Measurements from ENCODE around the gene EFCC1. TPM values are rescaled to one million over a fixed set of nuclear protein-coding genes. Genes with fewer than 3 reads are reported as not detected.
A peak's percentile ranks its signal among the peaks of the same experiment; 100 is the strongest.

Gene EFCC1
- total RNA-seq, 3 donors from 2014 or later: 1.6 to 3.9 (median 1.8) TPM

DNA sequence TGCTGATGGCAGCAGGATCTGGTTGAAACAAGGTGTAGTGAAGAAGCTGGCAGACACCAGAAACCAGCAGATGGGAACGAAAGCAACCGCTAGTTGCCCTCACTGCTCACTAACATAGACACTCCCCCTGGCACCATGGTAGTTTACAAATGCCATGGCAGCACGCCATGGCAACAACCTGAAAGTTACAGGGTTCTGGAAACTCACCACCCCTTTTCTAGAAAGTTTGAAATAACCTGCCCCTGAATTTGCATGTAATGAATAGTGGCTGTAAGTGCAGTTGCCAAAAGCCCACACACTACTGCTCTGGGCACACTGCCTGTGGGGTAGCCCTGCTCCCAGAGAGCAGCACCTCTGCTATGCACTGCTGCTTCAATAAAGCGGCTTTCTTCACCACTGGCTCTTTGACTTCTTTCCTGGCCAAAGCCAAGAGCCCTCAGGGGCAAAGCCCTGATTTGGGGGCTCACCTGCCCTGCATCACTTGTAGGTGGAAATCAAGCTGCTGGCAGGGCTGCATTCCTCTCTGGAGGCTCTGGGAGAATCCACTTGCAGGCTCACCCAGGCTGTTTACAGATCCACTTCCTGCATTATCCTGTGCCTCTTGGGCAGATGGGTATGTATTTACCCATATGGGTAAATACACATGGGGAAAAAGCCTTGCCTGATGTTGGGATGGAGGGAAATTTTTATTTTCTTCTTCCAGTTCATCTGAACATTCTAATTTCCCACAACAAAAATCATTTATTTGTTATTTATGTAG is 57.5 kb downstream of the EFCC1 start:
- intact Hi-C loops (cut with DNase I; ENCODE audit: low total_unique reads): no loop called here

DNA sequence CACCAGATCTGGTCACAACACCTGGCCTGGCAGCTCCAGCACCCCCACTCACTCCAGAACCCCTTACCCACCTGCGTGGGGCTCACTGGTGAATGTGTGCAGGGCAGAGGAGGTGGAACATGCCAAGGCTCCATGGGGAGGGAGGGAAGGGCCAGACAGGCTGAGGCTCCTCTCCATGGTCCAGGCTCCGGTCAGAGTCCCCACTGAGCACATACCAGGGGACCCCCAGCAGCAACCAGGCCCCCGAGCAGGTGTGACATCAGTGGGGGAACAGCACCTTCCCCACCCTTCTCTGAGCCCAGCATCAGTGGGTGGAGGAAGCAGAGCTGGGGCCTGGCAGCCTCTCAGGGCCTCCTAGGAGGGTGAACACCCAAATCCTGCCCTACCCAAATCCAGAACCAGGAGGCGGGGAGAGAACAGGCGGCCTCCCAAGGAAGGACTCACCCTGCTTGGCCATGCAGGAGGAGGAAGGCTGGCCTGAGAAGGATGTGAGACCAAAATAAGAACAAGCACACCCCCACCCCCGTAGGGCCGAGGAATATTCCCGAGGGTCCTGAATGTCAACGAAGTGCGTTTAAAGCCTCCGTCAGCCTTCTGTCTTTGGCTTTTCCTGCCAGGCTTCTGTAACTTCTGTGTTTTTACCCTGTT is 58.3 kb downstream of the EFCC1 start:
- no peaks in the 10 kb centered on the region for H3K9me3 ChIP-seq
- H3K4me3 ChIP-seq: no peak overlapping the region
- H3K36me3 ChIP-seq: no peaks in the 10 kb centered on the region
- no peaks in the 10 kb centered on the region for H3K27me3 ChIP-seq
- H3K4me1 ChIP-seq: no peaks in the 10 kb centered on the region
- DNase-seq (ENCODE audit: low spot score in 2 of 2): no peak
- peak overlapping the region in 1 of 2 donors; percentile 65 for H3K27ac ChIP-seq
- intact Hi-C loops (cut with DNase I; ENCODE audit: low total_unique reads): no loop called here
- TF ChIP-seq POLR2A (IDR thresholded peaks at IDR 0.05) (no peak), POLR2AphosphoS5 (IDR thresholded peaks at IDR 0.05) (no peak)
- TF ChIP-seq, protein P1, sequence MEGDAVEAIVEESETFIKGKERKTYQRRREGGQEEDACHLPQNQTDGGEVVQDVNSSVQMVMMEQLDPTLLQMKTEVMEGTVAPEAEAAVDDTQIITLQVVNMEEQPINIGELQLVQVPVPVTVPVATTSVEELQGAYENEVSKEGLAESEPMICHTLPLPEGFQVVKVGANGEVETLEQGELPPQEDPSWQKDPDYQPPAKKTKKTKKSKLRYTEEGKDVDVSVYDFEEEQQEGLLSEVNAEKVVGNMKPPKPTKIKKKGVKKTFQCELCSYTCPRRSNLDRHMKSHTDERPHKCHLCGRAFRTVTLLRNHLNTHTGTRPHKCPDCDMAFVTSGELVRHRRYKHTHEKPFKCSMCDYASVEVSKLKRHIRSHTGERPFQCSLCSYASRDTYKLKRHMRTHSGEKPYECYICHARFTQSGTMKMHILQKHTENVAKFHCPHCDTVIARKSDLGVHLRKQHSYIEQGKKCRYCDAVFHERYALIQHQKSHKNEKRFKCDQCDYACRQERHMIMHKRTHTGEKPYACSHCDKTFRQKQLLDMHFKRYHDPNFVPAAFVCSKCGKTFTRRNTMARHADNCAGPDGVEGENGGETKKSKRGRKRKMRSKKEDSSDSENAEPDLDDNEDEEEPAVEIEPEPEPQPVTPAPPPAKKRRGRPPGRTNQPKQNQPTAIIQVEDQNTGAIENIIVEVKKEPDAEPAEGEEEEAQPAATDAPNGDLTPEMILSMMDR (IDR thresholded peaks at IDR 0.05): no peak

More for the DNA sequence above, 57.5 kb downstream of the EFCC1 start:
- Histone ChIP-seq H3K27me3 (no peaks in the 10 kb centered on the region), H3K27ac (peak overlapping the region; percentile 62 to 65), H3K9me3 (no peaks in the 10 kb centered on the region), H3K36me3 (no peaks in the 10 kb centered on the region), H3K4me1 (no peaks in the 10 kb centered on the region), H3K4me3 (no peak overlapping the region)
- peak in 1 of 2 donors; percentile 53 for DNase-seq (ENCODE audit: low spot score in 2 of 2)
- TF ChIP-seq POLR2A (IDR thresholded peaks at IDR 0.05) (no peak), POLR2AphosphoS5 (IDR thresholded peaks at IDR 0.05) (no peak)
- TF ChIP-seq, protein P1 (IDR thresholded peaks at IDR 0.05): no peak

DNA sequence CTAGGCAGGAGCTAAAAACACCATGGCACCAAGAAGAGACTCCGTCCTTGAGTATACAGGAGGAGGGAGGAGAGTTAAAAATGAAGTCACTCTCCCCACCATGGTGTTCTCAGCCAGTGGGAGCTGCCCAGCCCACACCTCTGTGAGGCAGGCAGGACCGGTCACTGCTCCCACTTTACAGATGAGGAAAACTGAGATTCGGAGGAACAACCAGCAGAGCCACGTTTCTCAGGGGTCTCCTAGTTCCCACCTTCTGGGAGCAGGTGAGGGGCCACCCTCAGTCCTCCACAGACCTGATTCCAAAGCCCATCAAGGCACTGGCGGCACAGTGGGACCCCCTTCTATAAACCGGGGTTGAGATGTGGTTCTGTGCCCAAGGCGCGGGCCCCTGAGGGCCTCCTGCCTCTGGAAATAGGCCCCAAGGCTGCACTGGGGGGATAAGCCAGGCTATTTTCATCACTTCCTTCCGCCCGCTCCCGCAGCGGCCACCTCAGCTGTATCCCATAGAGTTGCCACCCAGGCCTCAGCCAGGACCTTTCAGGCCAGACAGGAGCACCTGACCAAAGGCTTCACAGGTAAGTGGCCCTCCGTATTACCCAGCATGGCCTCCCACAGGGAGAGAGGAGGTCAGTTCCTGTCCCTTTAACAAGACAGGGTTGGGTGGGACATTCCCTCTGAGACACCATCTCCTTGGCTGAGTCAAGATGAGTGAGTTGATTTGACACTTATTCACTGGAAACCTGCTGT is 59.3 kb downstream of the EFCC1 start, which contains the start of gene GP9:
Gene GP9 (plus strand): TSS at position 504 of the 747 bp plus-strand sequence. CDS start 961 bp downstream, outside the sequence.
- H3K4me3 ChIP-seq: no peak within 1 kb of the TSS
- TF ChIP-seq POLR2A (IDR thresholded peaks at IDR 0.05) (no peak), POLR2AphosphoS5 (IDR thresholded peaks at IDR 0.05) (no peak)
- TF ChIP-seq, protein P1 (IDR thresholded peaks at IDR 0.05): no peak
- H3K27ac ChIP-seq: no peak within 1 kb of the TSS
- no peaks in the 10 kb centered on the region for H3K4me1 ChIP-seq
- intact Hi-C loops (cut with DNase I; ENCODE audit: low total_unique reads): no loop called here
- H3K9me3 ChIP-seq: no peaks in the 10 kb centered on the region
- no peaks in the 10 kb centered on the region for H3K27me3 ChIP-seq
- no peaks in the 10 kb centered on the region for H3K36me3 ChIP-seq
- DNase-seq (ENCODE audit: low spot score in 2 of 2): no peak

DNA sequence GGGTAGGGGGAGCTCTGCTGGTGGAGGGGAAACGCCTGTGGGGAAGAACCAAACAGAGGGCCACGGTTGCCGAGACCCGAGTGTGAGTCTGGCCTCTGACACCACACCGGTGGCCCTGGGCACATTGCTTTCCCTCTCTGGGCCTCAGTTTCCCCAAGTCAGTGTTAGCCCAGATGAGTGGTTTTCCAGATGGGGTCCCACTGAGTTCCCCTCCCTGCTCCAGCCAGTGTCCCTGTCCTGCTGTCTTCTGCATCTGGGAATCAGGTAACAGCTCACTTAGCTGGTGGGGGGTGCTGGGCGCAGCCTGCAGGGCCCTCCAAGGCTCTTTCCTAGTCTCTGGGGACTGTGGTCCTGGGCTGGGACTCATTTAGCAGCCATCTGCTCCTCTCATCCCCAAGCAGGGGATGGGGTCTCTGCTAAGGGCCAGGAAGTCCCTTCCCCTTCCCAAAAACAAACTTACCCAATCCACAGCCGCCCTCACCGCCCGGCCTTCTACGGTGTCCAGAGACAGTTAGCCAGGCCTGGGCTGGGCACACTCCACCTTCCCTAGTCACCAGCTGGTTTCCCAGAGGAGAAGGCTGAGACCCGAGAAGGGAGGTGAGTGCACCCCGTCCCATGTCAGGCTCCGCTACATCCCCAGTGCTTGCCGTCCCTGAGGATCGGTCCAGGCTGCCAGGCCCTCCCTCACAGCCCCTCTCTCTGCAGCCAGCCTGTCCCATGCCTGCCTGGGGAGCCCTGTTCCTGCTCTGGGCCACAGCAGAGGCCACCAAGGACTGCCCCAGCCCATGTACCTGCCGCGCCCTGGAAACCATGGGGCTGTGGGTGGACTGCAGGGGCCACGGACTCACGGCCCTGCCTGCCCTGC is 60.2 kb downstream of the EFCC1 start:
- H3K27ac ChIP-seq: no peak overlapping the region

More for the DNA sequence above, 60.2 kb downstream of the EFCC1 start:
- H3K36me3 ChIP-seq: no peaks in the 10 kb centered on the region
- no peaks in the 10 kb centered on the region for H3K4me1 ChIP-seq
- no peak for TF ChIP-seq POLR2AphosphoS5 (IDR thresholded peaks at IDR 0.05)
- no peak for TF ChIP-seq POLR2A (IDR thresholded peaks at IDR 0.05)
- TF ChIP-seq, protein P1 (IDR thresholded peaks at IDR 0.05): no peak
- H3K27me3 ChIP-seq: no peaks in the 10 kb centered on the region
- no peaks in the 10 kb centered on the region for H3K9me3 ChIP-seq
- no peak overlapping the region for H3K4me3 ChIP-seq
- no peak for DNase-seq (ENCODE audit: low spot score in 2 of 2)
- intact Hi-C loops (cut with DNase I; ENCODE audit: low total_unique reads): no loop called here
